BJ (cell line): Measurements from ENCODE around the gene PRR36. TPM values are rescaled to one million over a fixed set of nuclear protein-coding genes. Genes with fewer than 3 reads are reported as not detected.

ENCODE experiments used
- CTCF ChIA-PET: fragments of 350-600 bp; formaldehyde crosslinking; extraction: SDS; loops from one replicate; lab custom pipeline; 2021; ENCODE audit warnings: antibody characterized with exemption, inconsistent platforms; lab: Yijun Ruan, JAX
- POLR2A ChIA-PET: fragments of 300-600 bp; sonication (Branson Sonifier 250); formaldehyde crosslinking; extraction: SDS; loops from one replicate; lab custom pipeline; 2021; ENCODE audit warnings: antibody characterized with exemption; lab: Charles Lee
- DNase-seq: peaks from one replicate; pipeline ENCODE4 v3.0.0-alpha.2; 2011; ENCODE audit warnings: low read depth
- H3K27me3 ChIP-seq: 2 replicates; pipeline ENCODE4 v1.6.0; 2011; ENCODE audit warnings: low read length; ENCODE audit not compliant: control insufficient read depth, insufficient read depth
- H3K36me3 ChIP-seq: 2 replicates; pipeline ENCODE4 v1.5.1; 2011; ENCODE audit warnings: low read length; ENCODE audit not compliant: control insufficient read depth, insufficient read depth
- H3K4me3 ChIP-seq: 2 replicates; pipeline ENCODE4 v1.5.1; 2011; ENCODE audit warnings: low read depth, mild to moderate bottlenecking, control low read depth, low read length
- CTCF ChIP-seq: IDR thresholded peaks from 2 replicates; pipeline ENCODE4 v1.5.1; 2011; ENCODE audit warnings: low read depth, mild to moderate bottlenecking, control low read depth, inconsistent platforms, low read length, moderate library complexity; ENCODE audit not compliant: insufficient read depth
- polyA plus RNA-seq: library from polyadenylated mRNA; depleted of rRNA; stranded (reverse); fragments of >200 nt; gene quantifications from 2 replicates; pipeline ENCODE4 v1.2.3, GENCODE V29; 2011

PRR36 gene
- polyA plus RNA-seq, 1 experiment, result not detected

DNA sequence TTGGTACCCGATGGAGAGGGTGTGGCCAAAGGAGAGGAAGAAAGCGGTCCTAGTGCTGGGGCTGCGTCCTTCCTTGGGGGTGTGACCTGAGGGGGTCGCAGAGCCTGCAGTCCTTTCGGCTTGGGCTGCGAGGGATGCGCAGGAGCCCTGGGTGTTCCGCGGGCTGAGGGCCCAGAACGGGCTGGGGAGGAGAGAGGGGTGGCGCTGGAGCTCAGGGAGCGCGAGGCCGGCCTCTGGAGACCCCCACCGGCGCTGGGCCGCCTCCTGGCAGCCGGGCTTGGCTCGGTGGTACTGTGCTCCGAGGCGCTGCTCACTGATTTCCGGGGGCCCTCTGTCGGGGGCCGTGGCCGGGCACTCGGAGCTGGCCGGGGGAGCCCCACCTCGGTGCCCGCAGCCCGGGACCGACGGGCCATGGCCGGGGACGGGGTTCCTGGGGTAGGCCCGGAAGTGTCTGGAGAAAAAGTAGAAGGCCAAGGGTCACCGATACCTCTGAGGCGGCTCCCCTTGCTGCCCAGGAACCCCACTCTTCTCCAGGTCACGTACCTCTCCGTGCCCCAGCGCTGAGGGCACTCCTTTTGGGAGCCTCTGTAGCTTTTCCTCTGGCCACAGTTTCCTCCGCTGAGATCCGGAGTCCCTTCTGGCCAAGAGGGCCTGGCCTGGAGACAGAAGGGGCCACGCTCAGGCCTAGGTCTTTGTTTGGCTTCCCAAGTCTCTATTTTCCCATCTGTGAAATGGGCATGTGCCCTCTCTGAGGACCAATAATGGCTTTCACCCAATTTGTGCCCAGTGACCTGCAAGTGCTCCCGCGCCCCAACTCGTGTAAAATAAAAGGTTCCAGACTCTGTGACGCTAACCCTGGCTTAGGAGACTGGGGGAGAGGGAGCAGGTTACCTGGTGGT is 1.6 kb downstream of the PRR36 start:
- H3K4me3 ChIP-seq, result peak overlapping the region; percentile 32; the same call in 1 of the 2 replicates
- DNase-seq, result no peak
- no peaks in the 10 kb centered on the region for H3K36me3 ChIP-seq
- H3K27me3 ChIP-seq, result peaks cover 22% of the 10 kb centered on the region
- no peak for TF ChIP-seq CTCF
- POLR2A ChIA-PET, result no interaction called here
- CTCF ChIA-PET, result no interaction called here

DNA sequence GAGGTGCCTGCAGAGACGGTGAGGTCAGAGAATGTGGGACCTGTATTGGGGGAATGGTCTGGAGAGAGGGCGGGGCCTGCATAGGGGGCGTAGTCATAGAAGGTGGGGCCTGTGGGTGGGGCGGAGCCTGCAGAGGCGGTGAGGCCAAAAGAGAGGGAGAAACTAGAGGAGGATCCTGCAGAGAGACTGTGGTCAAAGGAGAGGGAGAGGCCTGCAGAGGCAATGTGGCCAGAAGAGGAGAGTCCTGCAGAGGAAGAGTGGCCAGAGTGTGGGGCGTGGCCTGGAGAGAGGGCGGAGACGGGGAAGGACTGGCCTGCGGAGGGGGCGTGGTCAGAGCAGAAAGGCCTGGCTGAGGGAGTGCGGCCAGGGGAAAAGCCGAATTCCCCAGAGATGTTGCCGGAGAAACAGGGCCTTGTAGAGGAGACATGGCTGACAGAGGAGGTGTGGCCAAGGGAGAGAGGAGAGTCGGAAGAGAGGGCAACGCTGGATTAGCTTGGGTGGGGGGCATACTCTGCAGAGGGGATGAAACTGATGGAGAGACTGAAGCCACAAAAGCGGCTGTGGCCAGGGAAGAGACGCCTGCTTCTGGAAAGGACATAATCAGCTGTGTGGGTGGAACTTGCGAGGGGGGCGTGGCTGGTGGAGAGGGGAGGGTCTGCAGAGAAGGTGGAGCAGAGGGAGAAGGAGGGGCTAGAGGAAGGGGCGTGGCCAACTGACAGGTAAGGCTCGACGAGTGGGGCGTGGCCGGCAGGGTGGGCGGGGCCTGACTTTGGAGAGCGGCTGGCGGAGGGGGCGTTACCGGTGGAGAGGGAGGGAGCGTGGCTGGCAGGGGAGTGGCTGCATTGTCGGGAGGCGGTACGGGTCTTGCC is 2.5 kb downstream of the PRR36 start:
- Histone ChIP-seq H3K27me3 (peaks cover 22% of the 10 kb centered on the region), H3K36me3 (no peaks in the 10 kb centered on the region), H3K4me3 (peak overlapping the region; percentile 32)
- DNase-seq, result peak; percentile 57
- TF ChIP-seq CTCF, result no peak
- POLR2A ChIA-PET, result no interaction called here
- CTCF ChIA-PET, result interaction anchor here (0.8 kb wide), 1 partner anchor 44 kb away, joined by 3 read pairs; no protein-coding TSS in a partner anchor

DNA sequence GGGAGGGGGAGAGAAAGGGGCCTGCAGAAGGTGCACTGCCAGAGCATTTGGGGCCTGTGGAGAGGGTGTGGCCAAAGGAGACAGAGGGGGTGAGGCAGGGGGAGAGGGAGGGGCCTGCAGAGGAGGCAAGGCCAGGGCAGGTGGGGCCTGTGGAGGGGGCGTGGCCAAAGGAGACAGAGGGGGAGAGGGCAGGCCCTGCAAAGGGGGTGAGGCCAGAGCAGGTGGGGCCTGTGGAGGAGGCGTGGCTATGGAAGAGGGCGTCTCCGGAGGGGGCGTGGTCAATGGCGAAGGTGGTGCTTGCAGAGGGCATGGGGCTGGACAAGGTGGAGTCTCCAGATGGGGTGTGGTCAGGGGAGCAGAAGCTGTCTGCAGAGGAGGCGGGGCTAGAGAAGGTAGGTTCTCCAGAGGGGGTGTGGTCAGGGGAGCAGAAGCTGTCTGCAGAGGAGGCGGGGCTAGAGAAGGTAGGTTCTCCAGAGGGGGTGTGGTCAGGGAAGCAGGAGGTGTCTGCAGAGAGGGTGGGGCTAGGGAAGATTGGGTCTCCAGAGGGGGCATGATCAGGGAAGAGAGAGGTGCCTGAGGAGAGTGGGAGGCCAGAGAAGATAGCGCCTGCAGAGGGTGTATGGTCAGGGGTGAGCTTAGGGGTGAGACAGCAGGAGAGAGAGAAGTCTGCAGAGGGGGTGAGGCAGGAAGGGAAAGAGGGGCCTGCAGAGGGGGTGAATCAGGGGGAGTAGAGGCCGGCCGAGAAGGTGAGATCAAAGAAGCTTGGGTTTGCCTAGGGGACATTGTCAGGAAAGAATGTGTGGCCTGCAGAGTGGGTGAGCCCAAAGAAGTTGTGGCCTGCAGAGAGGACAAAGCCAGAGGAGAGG is 3.4 kb downstream of the PRR36 start:
- Histone ChIP-seq H3K27me3 (peaks cover 21% of the 10 kb centered on the region), H3K36me3 (no peaks in the 10 kb centered on the region), H3K4me3 (no peak overlapping the region)
- POLR2A ChIA-PET, result no interaction called here
- no peak for DNase-seq
- CTCF ChIA-PET, result interaction anchor here (0.8 kb wide), 1 partner anchor 45 kb away, joined by 3 read pairs; no protein-coding TSS in a partner anchor
- TF ChIP-seq CTCF, result no peak

DNA sequence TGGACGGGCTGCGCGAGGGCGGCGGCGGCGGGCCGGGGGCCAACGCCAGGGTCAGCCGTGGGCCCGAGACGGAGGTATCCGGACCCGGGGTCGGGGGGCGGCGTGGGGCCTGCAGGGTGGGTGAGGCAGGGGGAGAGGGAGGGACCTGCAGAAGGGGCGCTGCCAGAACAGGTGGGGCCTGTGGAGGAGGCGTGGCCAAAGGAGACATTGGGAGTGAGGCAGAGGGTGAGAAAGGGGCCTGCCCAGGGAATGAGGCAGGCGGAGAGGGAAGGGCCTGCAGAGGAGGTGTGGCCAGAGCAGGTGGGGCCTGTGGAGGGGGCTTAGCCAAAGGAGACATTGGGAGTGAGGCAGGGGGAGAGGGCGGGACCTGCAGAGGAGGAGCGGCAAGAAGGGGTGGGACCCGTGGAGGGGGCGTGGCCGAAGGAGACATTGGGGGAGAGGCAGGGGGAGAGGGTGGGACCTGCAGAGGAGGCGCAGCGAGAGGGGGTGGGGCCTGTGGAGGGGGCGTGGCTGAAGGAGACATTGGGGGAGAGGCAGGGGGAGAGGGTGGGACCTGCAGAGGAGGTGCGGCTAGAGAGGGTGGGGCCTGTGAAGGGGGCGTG is 4.2 kb downstream of the PRR36 start:
- TF ChIP-seq CTCF, result no peak
- no peaks in the 10 kb centered on the region for H3K36me3 ChIP-seq
- peak overlapping the region; percentile 51 for H3K4me3 ChIP-seq
- POLR2A ChIA-PET, result interaction anchor here (1.1 to 1.3 kb wide), 2 partner anchors 18 to 34 kb away, joined by 3 to 4 read pairs; partner anchors contain the start of genes LRRC8E and MAP2K7
- CTCF ChIA-PET, result interaction anchor here (0.7 to 2.2 kb wide), 16 partner anchors 9 to 70 kb away, joined by 3 to 24 read pairs (median 6); partner anchors contain the start of gene SNAPC2
- no peak for DNase-seq
- peaks cover 18% of the 10 kb centered on the region for H3K27me3 ChIP-seq
